KOPT-K1 (cell line): ENCODE data around the gene ANKMY1.

Source experiments
- H3K27ac ChIP-seq: fragments of 200-600 bp; sonication (generic); 2 replicates; pipeline ENCODE4 v1.5.1; 2016; ENCODE audit warnings: antibody characterized with exemption, mild to moderate bottlenecking, low read depth, low read length; ENCODE audit not compliant: poor library complexity, severe bottlenecking
- H3K36me3 ChIP-seq: fragments of 200-600 bp; sonication (generic); 2 replicates; pipeline ENCODE4 v1.5.1; 2017; ENCODE audit warnings: antibody characterized with exemption, mild to moderate bottlenecking, low read length, moderate library complexity; ENCODE audit not compliant: insufficient read depth
- H3K9me3 ChIP-seq: fragments of 200-600 bp; sonication (generic); 2 replicates; pipeline ENCODE4 v1.5.1; 2017; ENCODE audit warnings: antibody characterized with exemption, low read length, mild to moderate bottlenecking; ENCODE audit not compliant: insufficient read depth, poor library complexity, severe bottlenecking

ANKMY1 gene

DNA sequence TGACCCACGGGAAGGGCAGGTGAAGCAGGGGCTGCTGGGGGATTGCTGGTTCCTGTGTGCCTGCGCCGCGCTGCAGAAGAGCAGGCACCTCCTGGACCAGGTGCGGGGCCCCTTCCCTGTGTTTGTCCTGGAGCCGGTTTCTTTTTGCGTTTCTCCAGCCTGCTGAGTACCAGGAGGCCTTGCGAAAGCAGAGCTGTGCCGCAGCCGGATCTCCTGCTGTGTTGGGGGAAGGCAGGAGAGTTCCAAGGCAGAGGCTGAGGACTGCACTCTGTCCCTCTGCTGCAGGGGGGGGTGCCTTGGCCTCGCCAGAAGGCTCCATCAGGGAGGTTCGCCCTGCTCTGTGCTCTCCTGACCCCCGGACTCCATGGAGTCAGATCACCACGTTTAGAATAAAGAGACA lies 31.6 kb upstream of the ANKMY1 start:
- Histone ChIP-seq H3K36me3 (peaks cover 53% of the 10 kb centered on the region), H3K27ac (no peak overlapping the region), H3K9me3 (no peaks in the 10 kb centered on the region)

GRCh38 chr2:240588669-240589068 lies 30.9 kb upstream of the ANKMY1 start:
- H3K36me3 ChIP-seq: peaks cover 48% of the 10 kb centered on the region
- no peak overlapping the region for H3K27ac ChIP-seq
- H3K9me3 ChIP-seq: no peaks in the 10 kb centered on the region

- Histone ChIP-seq H3K36me3 (peaks cover 43% of the 10 kb centered on the region), H3K27ac (peak overlapping the region; percentile 94), H3K9me3 (no peaks in the 10 kb centered on the region)
Measured at GRCh38 chr2:240588006-240588655, 30.3 kb upstream of the ANKMY1 start.

GRCh38 chr2:240586919-240587800 lies 29.4 kb upstream of the ANKMY1 start:
- peaks cover 37% of the 10 kb centered on the region for H3K36me3 ChIP-seq
- H3K27ac ChIP-seq: peak overlapping the region; percentile 94
- H3K9me3 ChIP-seq: no peaks in the 10 kb centered on the region

- Histone ChIP-seq H3K36me3 (peaks cover 29% of the 10 kb centered on the region), H3K27ac (peak within 1 kb of the TSS; percentile 94), H3K9me3 (no peaks in the 10 kb centered on the region)
Measured at GRCh38 chr2:240586198-240586918, 28.6 kb upstream of the ANKMY1 start, which contains the start of gene CAPN10. Gene CAPN10 (plus strand): TSS chr2:240586734. CDS start chr2:240586912, 178 bp downstream.

DNA sequence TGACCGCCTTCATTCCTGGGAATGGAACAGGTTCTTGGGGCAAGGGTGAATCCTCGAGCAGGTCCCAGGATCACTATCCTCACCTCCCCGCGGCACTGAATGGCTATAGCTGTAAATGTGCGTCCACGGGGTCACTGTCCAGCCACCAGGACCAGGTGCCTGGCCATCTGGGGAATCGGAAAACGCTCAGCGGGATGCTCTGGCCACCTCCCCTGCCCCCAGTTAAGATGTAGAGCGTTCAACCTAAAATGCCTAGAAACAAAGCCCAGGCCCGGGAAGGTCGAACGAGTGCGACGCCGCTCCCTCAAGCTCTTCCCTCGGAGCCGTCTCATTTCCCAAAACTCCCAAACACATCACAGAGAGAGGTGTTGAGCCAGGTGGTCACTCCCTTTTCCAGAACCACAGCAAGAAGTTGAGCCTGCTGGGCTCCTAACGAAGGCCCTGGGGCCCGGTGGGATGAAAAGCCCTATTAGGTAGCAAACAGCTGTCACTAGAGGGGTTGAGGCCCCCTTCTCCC lies 28.0 kb upstream of the ANKMY1 start:
- H3K36me3 ChIP-seq: peaks cover 23% of the 10 kb centered on the region
- peak overlapping the region; percentile 94 for H3K27ac ChIP-seq
- H3K9me3 ChIP-seq: no peaks in the 10 kb centered on the region

- H3K27ac ChIP-seq: peak overlapping the region; percentile 94
- H3K36me3 ChIP-seq: peaks cover 16% of the 10 kb centered on the region
- no peaks in the 10 kb centered on the region for H3K9me3 ChIP-seq
Measured at GRCh38 chr2:240585101-240585500, 27.3 kb upstream of the ANKMY1 start.

DNA sequence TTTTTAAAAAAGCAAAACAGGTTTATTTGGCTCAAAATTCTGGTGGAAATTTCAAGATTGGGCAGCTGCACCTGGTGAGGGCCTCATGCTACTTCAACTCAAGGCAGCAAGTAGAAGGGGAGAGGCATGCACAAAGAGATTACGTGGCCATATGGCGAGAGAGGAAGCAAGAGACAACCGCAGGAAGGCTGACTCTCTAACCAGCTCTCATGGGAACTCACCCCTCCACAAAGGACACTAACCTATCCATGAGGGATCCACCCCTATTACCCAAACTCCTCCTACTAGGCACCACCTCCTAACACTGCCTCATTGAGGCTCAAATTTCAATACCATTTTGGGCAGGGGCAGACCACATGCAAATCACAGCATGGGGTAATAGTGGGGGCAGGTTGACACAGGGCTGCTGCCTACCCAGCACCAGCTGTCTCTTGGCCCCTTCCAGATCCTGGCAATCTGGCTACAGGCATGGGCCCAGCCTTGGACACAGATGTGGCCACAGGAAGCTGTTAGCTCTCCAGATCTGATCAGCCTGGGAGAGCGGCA lies 26.8 kb upstream of the ANKMY1 start:
- Histone ChIP-seq H3K9me3 (no peaks in the 10 kb centered on the region), H3K36me3 (peaks cover 11% of the 10 kb centered on the region; the same call in 1 of the 2 replicates), H3K27ac (no peak overlapping the region)

GRCh38 chr2:240583774-240584173 lies 26.0 kb upstream of the ANKMY1 start:
- Histone ChIP-seq H3K9me3 (no peaks in the 10 kb centered on the region), H3K27ac (no peak overlapping the region), H3K36me3 (0 out of 2 replicates have a peak, but pooled peaks cover 6% of the 10 kb centered on the region)

DNA sequence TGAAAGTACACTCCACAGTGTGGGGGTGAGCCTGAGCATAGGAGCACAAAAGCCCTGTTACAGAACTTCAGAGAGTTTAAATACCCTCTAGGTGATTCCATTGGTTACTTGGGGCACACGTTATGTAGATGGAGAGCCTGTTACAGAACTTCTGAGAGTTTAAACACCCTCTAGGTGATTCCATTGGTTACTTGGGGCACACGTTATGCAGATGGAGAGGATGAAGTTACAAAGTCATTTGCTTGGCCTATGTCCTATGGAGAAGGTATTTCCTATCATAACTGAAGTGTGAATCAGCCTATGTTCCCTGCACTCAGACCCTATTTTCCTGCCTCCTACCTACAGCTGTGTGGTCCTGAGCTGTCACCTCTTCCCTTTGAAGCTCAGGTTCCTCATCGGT lies 25.0 kb upstream of the ANKMY1 start:
- H3K36me3 ChIP-seq: peaks cover 16% of the 10 kb centered on the region; the same call in 1 of the 2 replicates
- no peaks in the 10 kb centered on the region for H3K9me3 ChIP-seq
- no peak overlapping the region for H3K27ac ChIP-seq

GRCh38 chr2:240581811-240582210 lies 24.0 kb upstream of the ANKMY1 start:
- H3K27ac ChIP-seq: no peak overlapping the region
- peaks cover 25% of the 10 kb centered on the region; the same call in 1 of the 2 replicates for H3K36me3 ChIP-seq
- no peaks in the 10 kb centered on the region for H3K9me3 ChIP-seq

GRCh38 chr2:240579771-240580614 lies 22.2 kb upstream of the ANKMY1 start:
- H3K27ac ChIP-seq: peak overlapping the region; percentile 1
- H3K9me3 ChIP-seq: no peaks in the 10 kb centered on the region
- H3K36me3 ChIP-seq: peaks cover 43% of the 10 kb centered on the region; the same call in 1 of the 2 replicates

DNA sequence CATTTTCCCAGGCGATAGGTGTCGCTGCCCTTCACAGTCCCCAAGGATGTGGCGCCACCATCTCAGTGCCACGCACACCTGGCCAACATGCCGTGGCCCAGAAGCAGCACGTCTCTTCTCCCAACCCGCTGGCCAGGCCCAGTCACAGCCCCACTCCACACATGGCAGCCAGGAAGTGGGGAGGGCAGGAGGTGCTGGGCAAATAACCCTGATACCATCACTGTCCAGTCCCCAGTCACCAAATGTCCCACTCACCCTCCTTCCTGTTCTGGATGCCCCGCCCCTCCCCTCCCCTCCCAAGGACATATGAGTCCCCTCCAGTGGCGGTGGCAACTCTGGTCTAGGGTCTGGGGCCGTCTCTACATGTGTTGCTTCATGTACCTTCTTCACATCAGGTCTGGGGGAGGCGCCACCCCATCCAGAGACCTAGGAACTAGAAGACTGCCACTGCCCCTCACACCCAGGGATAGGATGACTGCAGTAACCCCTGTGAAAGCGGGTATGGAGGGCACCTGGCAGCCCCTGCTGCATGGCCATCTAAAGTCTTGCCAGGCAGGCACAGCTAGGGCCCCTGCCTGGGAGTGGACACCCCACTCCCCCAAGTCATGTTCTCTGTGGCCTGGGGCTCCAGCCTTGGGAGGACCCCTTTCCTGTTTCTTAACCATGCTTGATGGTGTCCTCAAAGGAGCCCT lies 21.4 kb upstream of the ANKMY1 start:
- Histone ChIP-seq H3K27ac (peak overlapping the region; percentile 1), H3K36me3 (peaks cover 51% of the 10 kb centered on the region; the same call in 1 of the 2 replicates), H3K9me3 (no peaks in the 10 kb centered on the region)
